OCI-LY7 (cell line): ENCODE measurements around the gene ITPRID2. TPM values are rescaled to one million over a fixed set of nuclear protein-coding genes. Genes with fewer than 3 reads are reported as not detected.

ENCODE experiments used
- BruUV-seq: library from RNA; stranded (reverse); fragments of 400-500 nt; replicated peaks from 2 replicates; lab custom pipeline; 2021; lab: Mats Ljungman, UMichigan
- CTCF ChIA-PET: fragments of 300-600 bp; sonication (Branson Sonifier 250); formaldehyde crosslinking; loops from one replicate; lab custom pipeline; 2022; ENCODE audit warnings: antibody characterized with exemption; ENCODE audit not compliant: unreplicated experiment; lab: Charles Lee
- POLR2A ChIA-PET: fragments of 300-600 bp; sonication (Branson Sonifier 250); formaldehyde crosslinking; loops from one replicate; lab custom pipeline; 2022; ENCODE audit warnings: antibody characterized with exemption; lab: Charles Lee
- DNase-seq: peaks from one replicate; pipeline ENCODE4 v3.0.0-alpha.2; 2015; ENCODE audit warnings: low spot score
- H2AFZ ChIP-seq: fragments of 200-600 bp; sonication (generic), shearing (Covaris generic); 2 replicates; pipeline ENCODE4 v1.6.1; 2014; ENCODE audit warnings: mild to moderate bottlenecking, antibody characterized with exemption, low read length, moderate library complexity
- H3K27ac ChIP-seq: fragments of 200-600 bp; sonication (generic); 2 replicates; pipeline ENCODE4 v1.5.1; 2014; ENCODE audit warnings: mixed run types, low read depth, mild to moderate bottlenecking, moderate library complexity, low read length, inconsistent platforms; ENCODE audit not compliant: poor library complexity, severe bottlenecking
- H3K36me3 ChIP-seq: fragments of 200-600 bp; sonication (generic); 2 replicates; pipeline ENCODE4 v1.6.1; 2014; ENCODE audit warnings: mild to moderate bottlenecking, antibody characterized with exemption, low read length, moderate library complexity, mixed read lengths; ENCODE audit not compliant: insufficient read depth
- H3K4me1 ChIP-seq: fragments of 200-600 bp; sonication (generic); 2 replicates; pipeline ENCODE4 v1.5.1; 2014; ENCODE audit warnings: mild to moderate bottlenecking, low read length; ENCODE audit not compliant: insufficient read depth, poor library complexity, severe bottlenecking
- H3K4me2 ChIP-seq: fragments of 200-600 bp; sonication (generic); 2 replicates; pipeline ENCODE4 v1.6.1; 2014; ENCODE audit warnings: mild to moderate bottlenecking, low read length
- H3K4me3 ChIP-seq: fragments of 200-600 bp; sonication (generic); 2 replicates; pipeline ENCODE4 v1.5.1; 2014; ENCODE audit warnings: mild to moderate bottlenecking, low read depth, low read length; ENCODE audit not compliant: poor library complexity, severe bottlenecking
- H3K79me2 ChIP-seq: fragments of 200-600 bp; sonication (generic); 2 replicates; pipeline ENCODE4 v1.6.1; 2016; ENCODE audit warnings: low read depth, mild to moderate bottlenecking, low read length, moderate library complexity, mixed read lengths; ENCODE audit not compliant: insufficient read depth
- H3K9me2 ChIP-seq: fragments of 200-600 bp; sonication (generic); 2 replicates; pipeline ENCODE4 v1.6.1; 2016; ENCODE audit warnings: mild to moderate bottlenecking, low read length, mixed read lengths; ENCODE audit not compliant: insufficient read depth
- H3K9me3 ChIP-seq: fragments of 200-600 bp; sonication (generic); 2 replicates; pipeline ENCODE4 v1.6.1; 2014; ENCODE audit warnings: mild to moderate bottlenecking, mixed run types, low read length, mixed read lengths
- H4K20me1 ChIP-seq: fragments of 200-600 bp; sonication (generic); 2 replicates; pipeline ENCODE4 v1.6.1; 2014; ENCODE audit warnings: mild to moderate bottlenecking, antibody characterized with exemption, low read length, moderate library complexity, mixed read lengths; ENCODE audit not compliant: insufficient read depth
- CTCF ChIP-seq: fragments of 200-600 bp; sonication (generic); conservative IDR thresholded peaks from 2 replicates; pipeline ENCODE4 v1.5.1; 2014; ENCODE audit warnings: mild to moderate bottlenecking, antibody characterized with exemption, low read length, moderate library complexity, mixed read lengths
- EZH2phosphoT487 ChIP-seq: fragments of 200-600 bp; sonication (generic); IDR thresholded peaks from 2 replicates; pipeline ENCODE4 v1.6.1; 2018; ENCODE audit warnings: low read depth, borderline replicate concordance, mild to moderate bottlenecking, mixed run types, antibody characterized with exemption, low read length, moderate library complexity, mixed read lengths
- intact Hi-C: fragments of 100-400 bp; cut with micrococcal nuclease; formaldehyde crosslinking; loops from one replicate; pipeline ENCODE4 v1.10.0; 2022; ENCODE audit not compliant: unreplicated experiment
- total RNA-seq, 2 experiments: library from RNA; depleted of rRNA in 1 of 2; stranded (reverse); fragments of >200 nt in 1 of 2; shearing (Covaris generic) in 1 of 2; gene quantifications; 2 replicates each; pipeline ENCODE4 v1.2.3, GENCODE V29; 2014 to 2022

Gene ITPRID2
- total RNA-seq, 2 experiments from 2014 or later: 25.9 to 47.5 TPM

- Histone ChIP-seq H3K79me2 (no peaks in the 10 kb centered on the region), H3K4me1 (no peaks in the 10 kb centered on the region), H2AFZ (no peak overlapping the region), H3K9me2 (no peaks in the 10 kb centered on the region), H3K27ac (no peak overlapping the region), H3K4me3 (no peak overlapping the region), H3K4me2 (no peak overlapping the region), H3K9me3 (no peaks in the 10 kb centered on the region), H3K36me3 (no peaks in the 10 kb centered on the region), H4K20me1 (no peaks in the 10 kb centered on the region)
- intact Hi-C loops: no loop called here
- no peak for DNase-seq
- ChIA-PET POLR2A (interaction anchor here (0.8 kb wide), 1 partner anchor 10 kb away, joined by 3 read pairs; no protein-coding TSS in a partner anchor), CTCF (no interaction called here)
- TF ChIP-seq EZH2phosphoT487 (no peak), CTCF (no peak)
- BruUV-seq: no TSS peak
Measured at GRCh38 chr2:181977661-181978350, 86.3 kb downstream of the ITPRID2 start.

- no peaks in the 10 kb centered on the region for H3K79me2 ChIP-seq
- POLR2A ChIA-PET: interaction anchor here (0.6 kb wide), 1 partner anchor 178 kb away, joined by 3 read pairs; no protein-coding TSS in a partner anchor
Measured at GRCh38 chr2:181978351-181979150, 87.0 kb downstream of the ITPRID2 start.

More at GRCh38 chr2:181978351-181979150, 87.0 kb downstream of the ITPRID2 start:
- no TSS peak for BruUV-seq
- H3K4me2 ChIP-seq: no peak overlapping the region
- H3K4me1 ChIP-seq: no peaks in the 10 kb centered on the region
- TF ChIP-seq EZH2phosphoT487 (no peak), CTCF (no peak)
- no peaks in the 10 kb centered on the region for H3K9me3 ChIP-seq
- CTCF ChIA-PET: no interaction called here
- no peak overlapping the region for H2AFZ ChIP-seq
- H3K27ac ChIP-seq: no peak overlapping the region
- H3K4me3 ChIP-seq: no peak overlapping the region
- H3K36me3 ChIP-seq: no peaks in the 10 kb centered on the region
- DNase-seq: no peak
- no peaks in the 10 kb centered on the region for H3K9me2 ChIP-seq
- no peaks in the 10 kb centered on the region for H4K20me1 ChIP-seq
- intact Hi-C loops: no loop called here

Other genes with a start within 250 kb of the ITPRID2 start
- not detected in 2 replicates for gene CERKL, start 234.6 kb upstream of the ITPRID2 start, total RNA-seq (2014; rRNA removed; shearing (Covaris generic))
- not detected in 2 replicates for gene CERKL, start 234.6 kb upstream of the ITPRID2 start, total RNA-seq (2022)
- not detected in 2 replicates for gene NEUROD1, start 211.2 kb upstream of the ITPRID2 start, total RNA-seq (2014; rRNA removed; shearing (Covaris generic))
- not detected in 2 replicates for gene NEUROD1, start 211.2 kb upstream of the ITPRID2 start, total RNA-seq (2022)
- not detected in 2 replicates for gene PPP1R1C, start 94.1 kb downstream of the ITPRID2 start, total RNA-seq (2014; rRNA removed; shearing (Covaris generic))
- gene PPP1R1C, start 94.1 kb downstream of the ITPRID2 start, total RNA-seq (2022): not detected in 2 replicates